HepG2 (cell line): Measurements from ENCODE around the gene ITIH2. TPM values are rescaled to one million over a fixed set of nuclear protein-coding genes. Genes with fewer than 3 reads are reported as not detected.

Experiments used
- GFI1 ChIP-seq: sonication (generic); formaldehyde crosslinking; IDR thresholded peaks from 2 replicates; pipeline ENCODE4 v1.5.0; 2020; ENCODE audit warnings: missing genetic modification reagents, mild to moderate bottlenecking, borderline replicate concordance
- HDAC6 ChIP-seq: fragments of 200-600 bp; sonication (generic); IDR thresholded peaks from 2 replicates; pipeline ENCODE4 v1.7.0; 2017; ENCODE audit warnings: mild to moderate bottlenecking, antibody characterized with exemption, low read length, low read depth
- KLF15 ChIP-seq: sonication (generic); formaldehyde crosslinking; IDR thresholded peaks from 2 replicates; pipeline ENCODE4 v1.8.1; 2023; ENCODE audit warnings: borderline replicate concordance, mild to moderate bottlenecking, inconsistent platforms, missing genetic modification reagents, mixed read lengths
- MBD4 ChIP-seq: IDR thresholded peaks from 2 replicates; pipeline ENCODE4 v1.6.1; 2012; ENCODE audit warnings: low read length, inconsistent platforms, borderline replicate concordance
- NFE2L1 ChIP-seq: sonication (generic); formaldehyde crosslinking; IDR thresholded peaks from 2 replicates; pipeline ENCODE4 v1.4.0; 2020; ENCODE audit warnings: missing genetic modification reagents, mild to moderate bottlenecking, borderline replicate concordance
- PLRG1 ChIP-seq: fragments of 450-650 bp; conservative IDR thresholded peaks from 2 replicates; pipeline ENCODE4 v1.6.1; 2016
- PPARG ChIP-seq: conservative IDR thresholded peaks from 2 replicates; pipeline ENCODE4 v1.6.1; 2016; ENCODE audit warnings: missing biosample characterization, missing genetic modification reagents
- RARA ChIP-seq: IDR thresholded peaks from 2 replicates; pipeline ENCODE4 v1.6.1; 2016; ENCODE audit warnings: missing genetic modification reagents, missing compliant biosample characterization
- RBAK ChIP-seq: sonication (generic); formaldehyde crosslinking; IDR thresholded peaks from 2 replicates; pipeline ENCODE4 v1.5.1; 2020; ENCODE audit warnings: mild to moderate bottlenecking, missing genetic modification reagents
- REST ChIP-seq, 2 experiments: IDR thresholded peaks; 2 replicates each; pipeline ENCODE4 v1.6.1; 2011 to 2012; ENCODE audit warnings: low read length in 2 of 2, borderline replicate concordance in 1 of 2, low read depth in 1 of 2, mild to moderate bottlenecking in 1 of 2, moderate library complexity in 1 of 2
- RFXANK ChIP-seq: IDR thresholded peaks from 2 replicates; pipeline ENCODE4 v1.6.1; 2016
- SKI ChIP-seq: fragments of 450-650 bp; IDR thresholded peaks from one replicate; pipeline ENCODE4 v1.6.1; 2018; ENCODE audit warnings: mild to moderate bottlenecking; ENCODE audit not compliant: partially characterized antibody
- SNAPC2 ChIP-seq: sonication (generic); formaldehyde crosslinking; IDR thresholded peaks from 2 replicates; pipeline ENCODE4 v1.8.1; 2022; ENCODE audit warnings: mild to moderate bottlenecking, missing genetic modification reagents
- SOX13 ChIP-seq, 3 experiments: fragments of 450-650 bp in 1 of 3; sonication (generic) in 1 of 3; formaldehyde crosslinking in 1 of 3; IDR thresholded peaks in 2 of 3; conservative IDR thresholded peaks in 1 of 3; 2 replicates each; pipeline versions ENCODE4 v1.5.0 to v1.6.1; 2016 to 2020; ENCODE audit warnings: antibody characterized with exemption in 1 of 3, mild to moderate bottlenecking in 1 of 3, missing compliant biosample characterization in 1 of 3, missing genetic modification reagents in 1 of 3, moderate library complexity in 1 of 3
- ZMAT3 ChIP-seq: sonication (generic); formaldehyde crosslinking; conservative IDR thresholded peaks from 2 replicates; pipeline ENCODE4 v1.7.0; 2021; ENCODE audit warnings: missing genetic modification reagents
- ZNF253 ChIP-seq: sonication (generic); formaldehyde crosslinking; IDR thresholded peaks from 2 replicates; pipeline ENCODE4 v1.8.0; 2022; ENCODE audit warnings: mild to moderate bottlenecking, missing genetic modification reagents, borderline replicate concordance
- ZNF354B ChIP-seq: sonication (generic); formaldehyde crosslinking; IDR thresholded peaks from 2 replicates; pipeline ENCODE4 v1.8.0; 2022; ENCODE audit warnings: mild to moderate bottlenecking, missing genetic modification reagents
- ZNF747 ChIP-seq: sonication (generic); formaldehyde crosslinking; IDR thresholded peaks from 2 replicates; pipeline ENCODE4 v1.8.1; 2023; ENCODE audit warnings: missing genetic modification reagents, mild to moderate bottlenecking, borderline replicate concordance
- ZSCAN29 ChIP-seq: sonication (generic); formaldehyde crosslinking; conservative IDR thresholded peaks from 2 replicates; pipeline ENCODE4 v1.4.0; 2020; ENCODE audit warnings: mild to moderate bottlenecking, missing genetic modification reagents
- polyA plus RNA-seq, 8 experiments: library from polyadenylated mRNA; depleted of rRNA in 3 of 8; stranded (reverse) in 7 of 8; unstranded in 1 of 8; fragments of >200 nt; fragmentation: Illumina TruSeq in 4 of 8; extraction: Trizol in 4 of 8; gene quantifications; 2 replicates each; pipeline versions ENCODE4 v1.2.1 to v1.2.3, GENCODE V29; 2011 to 2016; ENCODE audit warnings: low read depth in 4 of 8, missing spikeins in 1 of 8, mixed read lengths in 1 of 8; ENCODE audit not compliant: insufficient read depth in 1 of 8
- total RNA-seq, 5 experiments: library from RNA; depleted of rRNA; stranded (reverse); fragments of >200 nt; fragmentation: Illumina TruSeq; extraction: Trizol; gene quantifications; 2 replicates each; pipeline ENCODE4 v1.2.3, GENCODE V29; 2016; ENCODE audit warnings: low read depth in 1 of 5
- TF ChIP-seq, protein P1 (sequence below): sonication (generic); formaldehyde crosslinking; IDR thresholded peaks from 2 replicates; pipeline ENCODE4 v1.4.0; 2020; ENCODE audit warnings: missing genetic modification reagents
- TF ChIP-seq, protein P2 (sequence below): sonication (generic); formaldehyde crosslinking; IDR thresholded peaks from 2 replicates; pipeline ENCODE4 v1.4.0; 2020; ENCODE audit warnings: mild to moderate bottlenecking, missing genetic modification reagents
- TF ChIP-seq, protein P3 (sequence below): sonication (generic); formaldehyde crosslinking; conservative IDR thresholded peaks from 2 replicates; pipeline ENCODE4 v1.8.1; 2023; ENCODE audit warnings: missing genetic modification reagents
- TF ChIP-seq, protein P4 (sequence below): sonication (generic); formaldehyde crosslinking; IDR thresholded peaks from 2 replicates; pipeline ENCODE4 v1.8.1; 2023; ENCODE audit warnings: mild to moderate bottlenecking, missing genetic modification reagents, borderline replicate concordance

ITIH2 gene
- total and polyA plus RNA-seq, 2 of the 13 experiments (the other 11 are each of a cell fraction or from before 2014, with no cell fraction given): 1,197 to 1,427 TPM

- TF ChIP-seq, protein P1, sequence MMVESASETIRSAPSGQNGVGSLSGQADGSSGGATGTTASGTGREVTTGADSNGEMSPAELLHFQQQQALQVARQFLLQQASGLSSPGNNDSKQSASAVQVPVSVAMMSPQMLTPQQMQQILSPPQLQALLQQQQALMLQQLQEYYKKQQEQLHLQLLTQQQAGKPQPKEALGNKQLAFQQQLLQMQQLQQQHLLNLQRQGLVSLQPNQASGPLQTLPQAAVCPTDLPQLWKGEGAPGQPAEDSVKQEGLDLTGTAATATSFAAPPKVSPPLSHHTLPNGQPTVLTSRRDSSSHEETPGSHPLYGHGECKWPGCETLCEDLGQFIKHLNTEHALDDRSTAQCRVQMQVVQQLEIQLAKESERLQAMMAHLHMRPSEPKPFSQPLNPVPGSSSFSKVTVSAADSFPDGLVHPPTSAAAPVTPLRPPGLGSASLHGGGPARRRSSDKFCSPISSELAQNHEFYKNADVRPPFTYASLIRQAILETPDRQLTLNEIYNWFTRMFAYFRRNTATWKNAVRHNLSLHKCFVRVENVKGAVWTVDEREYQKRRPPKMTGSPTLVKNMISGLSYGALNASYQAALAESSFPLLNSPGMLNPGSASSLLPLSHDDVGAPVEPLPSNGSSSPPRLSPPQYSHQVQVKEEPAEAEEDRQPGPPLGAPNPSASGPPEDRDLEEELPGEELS (CRISPR knock-in tag): peak; percentile 95
- TF ChIP-seq PPARG (CRISPR knock-in tag) (peak; percentile 87; the same call in 1 of the 2 replicates), HDAC6 (no peak), MBD4 (no peak; the same call in 1 of the 2 replicates), ZSCAN29 (CRISPR knock-in tag) (peak; percentile 71; the same call in 1 of the 2 replicates), RARA (CRISPR knock-in tag) (peak; percentile 98), PLRG1 (no peak), ZMAT3 (CRISPR knock-in tag) (no peak; the same call in none of the 2 replicates), GFI1 (CRISPR knock-in tag) (peak; percentile 96), NFE2L1 (CRISPR knock-in tag) (no peak), RFXANK (CRISPR knock-in tag) (no peak), SNAPC2 (CRISPR knock-in tag) (no peak), REST (IDR thresholded peaks at IDR 0.05; ENCODE audit: borderline replicate concordance in 1 of 2, low read depth in 1 of 2, low read length in 2 of 2) (peak in 1 of 2 experiments; percentile 60; a peak in 1 of 4 replicates), SKI (peak; percentile 94), RBAK (CRISPR knock-in tag) (no peak), ZNF747 (CRISPR knock-in tag) (no peak), ZNF253 (CRISPR knock-in tag) (no peak), KLF15 (CRISPR knock-in tag) (no peak), ZNF354B (no peak), SOX13 (IDR thresholded peaks at IDR 0.05) (peak; percentile 99), SOX13 (CRISPR knock-in tag; conservative IDR thresholded peaks at IDR 0.05 in 1 of 2, IDR thresholded peaks at IDR 0.05 in 1 of 2) (peak in 1 of 2 experiments; percentile 100; a peak in 2 of 4 replicates)
- TF ChIP-seq, protein P2, sequence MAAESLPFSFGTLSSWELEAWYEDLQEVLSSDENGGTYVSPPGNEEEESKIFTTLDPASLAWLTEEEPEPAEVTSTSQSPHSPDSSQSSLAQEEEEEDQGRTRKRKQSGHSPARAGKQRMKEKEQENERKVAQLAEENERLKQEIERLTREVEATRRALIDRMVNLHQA (CRISPR knock-in tag): no peak
- TF ChIP-seq, protein P3, sequence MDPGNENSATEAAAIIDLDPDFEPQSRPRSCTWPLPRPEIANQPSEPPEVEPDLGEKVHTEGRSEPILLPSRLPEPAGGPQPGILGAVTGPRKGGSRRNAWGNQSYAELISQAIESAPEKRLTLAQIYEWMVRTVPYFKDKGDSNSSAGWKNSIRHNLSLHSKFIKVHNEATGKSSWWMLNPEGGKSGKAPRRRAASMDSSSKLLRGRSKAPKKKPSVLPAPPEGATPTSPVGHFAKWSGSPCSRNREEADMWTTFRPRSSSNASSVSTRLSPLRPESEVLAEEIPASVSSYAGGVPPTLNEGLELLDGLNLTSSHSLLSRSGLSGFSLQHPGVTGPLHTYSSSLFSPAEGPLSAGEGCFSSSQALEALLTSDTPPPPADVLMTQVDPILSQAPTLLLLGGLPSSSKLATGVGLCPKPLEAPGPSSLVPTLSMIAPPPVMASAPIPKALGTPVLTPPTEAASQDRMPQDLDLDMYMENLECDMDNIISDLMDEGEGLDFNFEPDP (CRISPR knock-in tag): no peak
- TF ChIP-seq, protein P4, sequence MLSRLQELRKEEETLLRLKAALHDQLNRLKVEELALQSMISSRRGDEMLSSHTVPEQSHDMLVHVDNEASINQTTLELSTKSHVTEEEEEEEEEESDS (CRISPR knock-in tag): no peak
Observed at GRCh38 chr10:7700577-7701125, 2.5 kb upstream of the ITIH2 start (continued).
